H1 (cell line): ENCODE results near the gene POLR3E. TPM values are rescaled to one million over a fixed set of nuclear protein-coding genes. Genes with fewer than 3 reads are reported as not detected.

Experiments
- CTCF ChIA-PET: fragments of 300-600 bp; sonication (Branson Sonifier 250); formaldehyde crosslinking; loops from one replicate; lab custom pipeline; 2021; ENCODE audit not compliant: partially characterized antibody; lab: Charles Lee
- POLR2A ChIA-PET: fragments of 300-600 bp; sonication (Branson Sonifier 250); formaldehyde crosslinking; loops from one replicate; lab custom pipeline; 2021; ENCODE audit warnings: inconsistent platforms; ENCODE audit not compliant: partially characterized antibody; lab: Charles Lee
- DNase-seq, 2 experiments: peaks; one replicate each; pipeline versions ENCODE4 v3.0.0 to v3.0.0-alpha.2; 2010 to 2022; ENCODE audit warnings: low spot score in 2 of 2, low read depth in 1 of 2, mixed read lengths in 1 of 2
- FAIRE-seq: peaks from 2 replicates; lab custom pipeline; 2011; peaks lifted over from hg19 to GRCh38; lab: Jason Lieb, UNC
- H2AFZ ChIP-seq: 2 replicates; pipeline ENCODE4 v1.8.1; 2012; ENCODE audit warnings: low read length, inconsistent platforms
- H2AK5ac ChIP-seq: 2 replicates; pipeline ENCODE4 v1.6.1; 2013; ENCODE audit warnings: low read depth, low read length
- H2BK120ac ChIP-seq: replicated peaks from 2 replicates; pipeline ENCODE3; 2013; ENCODE audit warnings: low read depth, low read length, inconsistent platforms
- H2BK12ac ChIP-seq: 2 replicates; pipeline ENCODE4 v1.6.1; 2013; ENCODE audit warnings: low read depth, low read length
- H2BK15ac ChIP-seq: 2 replicates; pipeline ENCODE4 v1.6.1; 2013; ENCODE audit warnings: low read length
- H2BK20ac ChIP-seq: 2 replicates; pipeline ENCODE4 v1.6.1; 2013; ENCODE audit warnings: low read length
- H2BK5ac ChIP-seq: 2 replicates; pipeline ENCODE4 v1.6.1; 2013; ENCODE audit warnings: low read depth, low read length
- H3K14ac ChIP-seq: 2 replicates; pipeline ENCODE4 v1.6.1; 2013; ENCODE audit warnings: inconsistent platforms; ENCODE audit not compliant: insufficient read length
- H3K18ac ChIP-seq: 2 replicates; pipeline ENCODE4 v1.6.1; 2013; ENCODE audit warnings: low read length; ENCODE audit errors: extremely low read depth
- H3K23ac ChIP-seq: 2 replicates; pipeline ENCODE4 v1.6.1; 2013; ENCODE audit warnings: inconsistent platforms; ENCODE audit not compliant: insufficient read length
- H3K23me2 ChIP-seq: 2 replicates; pipeline ENCODE4 v1.6.1; 2013; ENCODE audit warnings: low read depth, low read length
- H3K27ac ChIP-seq: 2 replicates; pipeline ENCODE4 v1.6.1; 2011; ENCODE audit warnings: low read depth, low read length, inconsistent platforms
- H3K27me3 ChIP-seq, 4 experiments: replicated peaks in 1 of 4; 1 replicate in 1 of 4; 2 replicates in 3 of 4; pipeline versions ENCODE4 v1.6.1 to v1.8.1; 2011 to 2013; ENCODE audit warnings: low read length in 3 of 4, mild to moderate bottlenecking in 3 of 4, inconsistent platforms in 2 of 4, mixed read lengths in 2 of 4, moderate library complexity in 1 of 4; ENCODE audit not compliant: control insufficient read depth in 3 of 4, insufficient read depth in 3 of 4; ENCODE audit errors: extremely low read depth in 1 of 4
- H3K36me3 ChIP-seq, 4 experiments: 2 replicates each; pipeline versions ENCODE4 v1.6.1 to v1.8.1; 2011 to 2013; ENCODE audit warnings: mild to moderate bottlenecking in 4 of 4, low read length in 3 of 4, moderate library complexity in 2 of 4, control low read depth in 1 of 4, inconsistent platforms in 1 of 4; ENCODE audit not compliant: insufficient read depth in 4 of 4, control insufficient read depth in 2 of 4
- H3K4ac ChIP-seq: replicated peaks from 2 replicates; pipeline ENCODE3; 2013; ENCODE audit warnings: low read length, low read depth, mixed read lengths, inconsistent platforms; ENCODE audit not compliant: insufficient read length
- H3K4me1 ChIP-seq, 4 experiments: replicated peaks in 1 of 4; 1 replicate in 1 of 4; 2 replicates in 3 of 4; pipeline versions ENCODE4 v1.6.1 to v1.8.1; 2011 to 2013; ENCODE audit warnings: low read length in 3 of 4, inconsistent platforms in 2 of 4, mixed read lengths in 1 of 4; ENCODE audit not compliant: insufficient read depth in 4 of 4, control insufficient read depth in 3 of 4
- H3K4me2 ChIP-seq, 2 experiments: 2 replicates each; pipeline versions ENCODE4 v1.6.1 to v1.8.1; 2011 to 2013; ENCODE audit warnings: low read depth in 2 of 2, low read length in 2 of 2, control low read depth in 1 of 2, inconsistent platforms in 1 of 2, mild to moderate bottlenecking in 1 of 2; ENCODE audit not compliant: insufficient read depth in 1 of 2
- H3K4me3 ChIP-seq, 4 experiments: fragments of 200-600, 300-600 bp in 1 of 4; sonication (generic), shearing (Covaris generic), sonication (Bioruptor Twin) in 1 of 4; 2 replicates each; pipeline versions ENCODE4 v1.5.1 to v1.8.1; 2011 to 2016; ENCODE audit warnings: low read length in 4 of 4, low read depth in 3 of 4, control low read depth in 2 of 4, inconsistent platforms in 2 of 4, mild to moderate bottlenecking in 2 of 4, mixed read lengths in 1 of 4, moderate library complexity in 1 of 4; ENCODE audit not compliant: insufficient read depth in 2 of 4; ENCODE audit errors: extremely low read depth in 1 of 4
- H3K56ac ChIP-seq: replicated peaks from 2 replicates; pipeline ENCODE3; 2013; ENCODE audit warnings: low read depth, mild to moderate bottlenecking, mixed read lengths, low read length, inconsistent platforms; ENCODE audit not compliant: insufficient read length
- H3K79me1 ChIP-seq: 2 replicates; pipeline ENCODE4 v1.6.1; 2013; ENCODE audit warnings: low read depth, low read length, control low read depth
- H3K79me2 ChIP-seq, 2 experiments: 2 replicates each; pipeline versions ENCODE4 v1.6.1 to v1.8.1; 2012 to 2013; ENCODE audit warnings: low read length in 2 of 2, mild to moderate bottlenecking in 2 of 2, inconsistent platforms in 1 of 2; ENCODE audit not compliant: insufficient read depth in 2 of 2, control insufficient read depth in 1 of 2
- H3K9ac ChIP-seq, 4 experiments: replicated peaks in 1 of 4; 1 replicate in 1 of 4; 2 replicates in 3 of 4; pipeline versions ENCODE4 v1.6.1 to v1.8.1; 2011 to 2013; ENCODE audit warnings: low read depth in 3 of 4, low read length in 3 of 4, control low read depth in 2 of 4, mild to moderate bottlenecking in 2 of 4, moderate library complexity in 2 of 4, inconsistent platforms in 1 of 4; ENCODE audit errors: extremely low read depth in 1 of 4
- H3K9me3 ChIP-seq, 2 experiments: 2 replicates each; pipeline versions ENCODE4 v1.6.1 to v1.8.1; 2012 to 2013; ENCODE audit warnings: mild to moderate bottlenecking in 2 of 2, moderate library complexity in 2 of 2, control low read depth in 1 of 2, inconsistent platforms in 1 of 2, low read depth in 1 of 2, low read length in 1 of 2, mixed read lengths in 1 of 2; ENCODE audit not compliant: insufficient read depth in 2 of 2
- H4K20me1 ChIP-seq, 2 experiments: replicated peaks in 1 of 2; 2 replicates each; pipeline versions ENCODE3 to v1.8.1; 2011 to 2013; ENCODE audit warnings: inconsistent platforms in 2 of 2, low read length in 2 of 2, mild to moderate bottlenecking in 1 of 2; ENCODE audit not compliant: insufficient read depth in 2 of 2, control insufficient read depth in 1 of 2
- H4K5ac ChIP-seq: 2 replicates; pipeline ENCODE4 v1.6.1; 2013; ENCODE audit warnings: low read length, low read depth, mixed read lengths, inconsistent platforms; ENCODE audit not compliant: insufficient read length
- H4K8ac ChIP-seq: 2 replicates; pipeline ENCODE4 v1.8.0; 2013; ENCODE audit warnings: mild to moderate bottlenecking, moderate library complexity, low read length, inconsistent platforms; ENCODE audit not compliant: insufficient read depth; ENCODE audit errors: extremely low read depth
- H4K91ac ChIP-seq: replicated peaks from 2 replicates; pipeline ENCODE3; 2013; ENCODE audit warnings: low read length, mixed read lengths, inconsistent platforms; ENCODE audit not compliant: insufficient read length
- ASH2L ChIP-seq: fragments of 200-600, 300-600 bp; sonication (generic); IDR thresholded peaks from one replicate; pipeline ENCODE4 v1.7.1; 2017; ENCODE audit warnings: low read length
- BACH1 ChIP-seq: IDR thresholded peaks from 2 replicates; pipeline ENCODE4 v1.6.1; 2012; ENCODE audit warnings: low read length, improper control_type of control experiment
- CBX5 ChIP-seq: fragments of 300-800, 300-1000 bp; sonication (generic); IDR thresholded peaks from 2 replicates; pipeline ENCODE4 v1.7.1; 2016; ENCODE audit warnings: antibody characterized with exemption, low read length, low read depth
- CEBPB ChIP-seq: IDR thresholded peaks from 2 replicates; pipeline ENCODE4 v1.6.1; 2012; ENCODE audit warnings: low read depth, low read length
- CTBP2 ChIP-seq: IDR thresholded peaks from 2 replicates; pipeline ENCODE4 v1.7.0; 2011; ENCODE audit warnings: borderline replicate concordance, mild to moderate bottlenecking, moderate library complexity, mixed read lengths, low read length; ENCODE audit not compliant: insufficient read depth, insufficient read length
- GABPA ChIP-seq: IDR thresholded peaks from 2 replicates; pipeline ENCODE4 v1.6.1; 2011; ENCODE audit warnings: mild to moderate bottlenecking, low read length, moderate library complexity, borderline replicate concordance; ENCODE audit not compliant: insufficient read depth
- GTF2F1 ChIP-seq: IDR thresholded peaks from 2 replicates; pipeline ENCODE4 v1.6.1; 2012; ENCODE audit warnings: low read depth, low read length, improper control_type of control experiment, borderline replicate concordance
- JUND ChIP-seq: IDR thresholded peaks from 2 replicates; pipeline ENCODE4 v1.6.1; 2011; ENCODE audit warnings: mild to moderate bottlenecking, improper control_type of control experiment, low read length
- NANOG ChIP-seq: IDR thresholded peaks from 2 replicates; pipeline ENCODE4 v1.6.1; 2011; ENCODE audit warnings: low read length, low read depth, mild to moderate bottlenecking, inconsistent platforms; ENCODE audit not compliant: insufficient read depth, poor library complexity, severe bottlenecking
- SIX5 ChIP-seq: IDR thresholded peaks from 2 replicates; pipeline ENCODE4 v1.6.1; 2011; ENCODE audit warnings: mild to moderate bottlenecking, low read depth, low read length
- SP1 ChIP-seq: IDR thresholded peaks from 2 replicates; pipeline ENCODE4 v1.6.1; 2011; ENCODE audit warnings: low read depth, low read length
- SP4 ChIP-seq: IDR thresholded peaks from 2 replicates; pipeline ENCODE4 v1.6.1; 2012; ENCODE audit warnings: low read length, inconsistent platforms
- SRF ChIP-seq: IDR thresholded peaks from 2 replicates; pipeline ENCODE4 v1.6.1; 2011; ENCODE audit warnings: mild to moderate bottlenecking, low read depth, low read length, moderate library complexity
- SUZ12 ChIP-seq: fragments of 200-600 bp; sonication (generic); IDR thresholded peaks from 2 replicates; pipeline ENCODE4 v1.6.1; 2012; ENCODE audit warnings: mild to moderate bottlenecking, inconsistent platforms, low read length, moderate library complexity, mixed read lengths
- TEAD4 ChIP-seq: IDR thresholded peaks from 2 replicates; pipeline ENCODE4 v1.6.1; 2012; ENCODE audit warnings: low read depth, low read length, inconsistent platforms, mixed read lengths
- WGBS, 2 experiments: shearing (Covaris generic) in 1 of 2; methylation state at CpG; one replicate each; pipeline versions ENCODE4 v1.1.6 to v1.1.7; 2013 to 2015; ENCODE audit warnings: low lambda C conversion rate in 2 of 2, mixed read lengths in 2 of 2, inconsistent platforms in 1 of 2, low coverage in 1 of 2, missing lambda C conversion rate in 1 of 2; ENCODE audit not compliant: insufficient replicate concordance in 2 of 2, insufficient coverage in 1 of 2, insufficient read length in 1 of 2; ENCODE audit errors: extremely low coverage in 1 of 2, missing lambda C conversion rate in 1 of 2; 5-methylcytosine and 5-hydroxymethylcytosine counted together
- polyA plus RNA-seq, 7 experiments: library from polyadenylated mRNA; depleted of rRNA in 3 of 7; stranded (reverse) in 5 of 7; unstranded in 2 of 7; fragments of >200 nt in 5 of 7; fragments of 200-250 nt in 2 of 7; gene quantifications; 1 replicate in 5 of 7; 2 replicates in 1 of 7; 4 replicates in 1 of 7; pipeline versions ENCODE4 v1.2.1 to v1.2.3, GENCODE V29; 2011 to 2013; ENCODE audit warnings: missing spikeins in 2 of 7, mixed read lengths in 2 of 7
- total RNA-seq: library from RNA; stranded (reverse); fragmentation: NEBNext Ultra II Directional; extraction: Animal tissue kit (Norgen Biotek cat#: 25700); gene quantifications from 2 replicates; pipeline ENCODE4 v1.2.1, GENCODE V29; 2021

POLR3E gene
- total and polyA plus RNA-seq, 2 of the 8 experiments (the other 6 are each of a cell fraction or from before 2014, with no cell fraction given): 96.5 to 125 TPM

GRCh38 chr16:22265351-22265750, 31.9 kb upstream of the POLR3E start:
- Histone ChIP-seq H3K9ac (no peak overlapping the region), H3K56ac (no peak overlapping the region), H2BK20ac (no peak overlapping the region), H3K4me3 (no peak overlapping the region), H2AK5ac (no peak overlapping the region), H2BK12ac (no peak overlapping the region), H4K5ac (no peak overlapping the region), H3K23me2 (no peaks in the 10 kb centered on the region), H3K18ac (no peak overlapping the region), H2BK15ac (no peak overlapping the region), H3K4me1 (no peaks in the 10 kb centered on the region), H3K14ac (no peak overlapping the region), H4K8ac (no peak overlapping the region), H2BK120ac (no peak overlapping the region), H3K4ac (no peak overlapping the region), H2AFZ (no peak overlapping the region), H3K4me2 (no peak overlapping the region), H4K91ac (no peak overlapping the region), H3K36me3 (peaks cover 0 to 9% (median 4%) of the 10 kb centered on the region in 4 experiments; a peak in 5 of 8 replicates), H3K79me2 (no peaks in the 10 kb centered on the region), H4K20me1 (no peaks in the 10 kb centered on the region), H3K27ac (no peak overlapping the region), H3K27me3 (no peaks in the 10 kb centered on the region), H3K23ac (no peak overlapping the region), H3K9me3 (no peaks in the 10 kb centered on the region), H2BK5ac (no peak overlapping the region), H3K79me1 (no peaks in the 10 kb centered on the region)
- DNase-seq (no peak), FAIRE-seq (no peak)
- POLR2A ChIA-PET: interaction anchor here (2.1 kb wide), 1 partner anchor 8 kb away, joined by 6 read pairs; no protein-coding TSS in a partner anchor
- WGBS, 2 experiments: 83% methylated on average over 5 of the region's 5 CpGs; no CpG with 5 or more reads in 1 of the 2 experiments
- CTCF ChIA-PET: interaction anchor here (1.5 to 1.8 kb wide), 2 partner anchors 10 to 19 kb away, joined by 4 to 6 read pairs; no protein-coding TSS in a partner anchor
- no peak for TF ChIP-seq CBX5
- TF ChIP-seq SP4: no peak
- no peak for TF ChIP-seq SUZ12
- no peak for TF ChIP-seq GABPA
- no peak for TF ChIP-seq ASH2L
- no peak for TF ChIP-seq SP1
- no peak for TF ChIP-seq NANOG
- no peak for TF ChIP-seq BACH1
- no peak for TF ChIP-seq CEBPB
- TF ChIP-seq CTBP2: no peak
- TF ChIP-seq SIX5: no peak
- TF ChIP-seq GTF2F1: no peak
- TF ChIP-seq SRF: no peak
- TF ChIP-seq TEAD4: no peak
- TF ChIP-seq JUND: no peak
